Endodermal cell (in vitro differentiated cells): ENCODE results near the gene IL15RA. TPM values are rescaled to one million over a fixed set of nuclear protein-coding genes. Genes with fewer than 3 reads are reported as not detected.
"Not testable (repeated sequence)": the region's sequence is repeated elsewhere in the genome, so short reads cannot be mapped to it uniquely, and the experiment has no call there.

Experiments
- DNase-seq: peaks from one replicate; pipeline ENCODE4 v3.0.0-alpha.2; 2017
- H3K27ac ChIP-seq: 2 replicates; pipeline ENCODE4 v1.5.1; 2013; ENCODE audit warnings: mild to moderate bottlenecking, low read depth, low read length, moderate library complexity
- H3K27me3 ChIP-seq: 2 replicates; pipeline ENCODE4 v1.6.1; 2013; ENCODE audit warnings: mild to moderate bottlenecking, low read length, moderate library complexity; ENCODE audit not compliant: insufficient read depth, control insufficient read depth, poor library complexity, severe bottlenecking
- H3K36me3 ChIP-seq: 2 replicates; pipeline ENCODE4 v1.7.0; 2013; ENCODE audit warnings: mild to moderate bottlenecking, low read length, moderate library complexity; ENCODE audit not compliant: control insufficient read depth, insufficient read depth
- H3K4me1 ChIP-seq: one replicate; pipeline ENCODE4 v1.7.0; 2013; ENCODE audit warnings: low read length; ENCODE audit not compliant: control insufficient read depth, insufficient read depth
- H3K4me3 ChIP-seq: 2 replicates; pipeline ENCODE4 v1.5.1; 2013; ENCODE audit warnings: mild to moderate bottlenecking, low read length, moderate library complexity
- H3K9ac ChIP-seq: 2 replicates; pipeline ENCODE4 v1.6.1; 2013; ENCODE audit warnings: mild to moderate bottlenecking, low read length, moderate library complexity; ENCODE audit not compliant: poor library complexity, severe bottlenecking; ENCODE audit errors: extremely low read depth
- H3K9me3 ChIP-seq: 2 replicates; pipeline ENCODE4 v1.6.1; 2013; ENCODE audit warnings: mild to moderate bottlenecking, low read length, moderate library complexity; ENCODE audit not compliant: control insufficient read depth
- H3K27ac Mint-ChIP-seq: 2 replicates; pipeline ENCODE4 v1.8.0; 2020; ENCODE audit warnings: mixed read lengths
- H3K27me3 Mint-ChIP-seq: 2 replicates; pipeline ENCODE4 v1.8.0; 2021; ENCODE audit warnings: mild to moderate bottlenecking, mixed read lengths; ENCODE audit not compliant: insufficient read depth
- H3K36me3 Mint-ChIP-seq: 2 replicates; pipeline ENCODE4 v1.8.0; 2020; ENCODE audit warnings: low read depth, mixed read lengths
- H3K4me1 Mint-ChIP-seq: 2 replicates; pipeline ENCODE4 v1.8.0; 2020; ENCODE audit warnings: mixed read lengths
- H3K4me3 Mint-ChIP-seq: 2 replicates; pipeline ENCODE4 v1.8.0; 2020; ENCODE audit warnings: mild to moderate bottlenecking, moderate library complexity, mixed read lengths
- H3K9me3 Mint-ChIP-seq: 2 replicates; pipeline ENCODE4 v1.8.0; 2020; ENCODE audit warnings: mild to moderate bottlenecking, mixed read lengths
- WGBS, 2 experiments: methylation state at CpG; one replicate each; pipeline versions ENCODE4 v1.1.5 to v1.1.7; 2013; ENCODE audit warnings: missing lambda C conversion rate in 2 of 2, mixed read lengths in 1 of 2; ENCODE audit not compliant: insufficient coverage in 1 of 2, insufficient read length in 1 of 2; 5-methylcytosine and 5-hydroxymethylcytosine counted together
- total RNA-seq, 2 donors: library from RNA; stranded (reverse); fragmentation: NEBNext Ultra II Directional in 1 of 2; extraction: Animal tissue kit (Norgen Biotek cat#: 25700) in 1 of 2; gene quantifications; 2 replicates in 1 of 2; 3 replicates in 1 of 2; pipeline ENCODE4 v1.2.1, GENCODE V29; 2021
- TF ChIP-seq, protein P1 (sequence below): fragments of 200-600 bp; sonication (generic); conservative IDR thresholded peaks from 2 replicates; pipeline ENCODE4 v1.5.0; 2021; ENCODE audit warnings: antibody characterized with exemption, mild to moderate bottlenecking

IL15RA gene
- total RNA-seq, 2 donors from 2014 or later, result 0.35 to 0.37 TPM

DNA sequence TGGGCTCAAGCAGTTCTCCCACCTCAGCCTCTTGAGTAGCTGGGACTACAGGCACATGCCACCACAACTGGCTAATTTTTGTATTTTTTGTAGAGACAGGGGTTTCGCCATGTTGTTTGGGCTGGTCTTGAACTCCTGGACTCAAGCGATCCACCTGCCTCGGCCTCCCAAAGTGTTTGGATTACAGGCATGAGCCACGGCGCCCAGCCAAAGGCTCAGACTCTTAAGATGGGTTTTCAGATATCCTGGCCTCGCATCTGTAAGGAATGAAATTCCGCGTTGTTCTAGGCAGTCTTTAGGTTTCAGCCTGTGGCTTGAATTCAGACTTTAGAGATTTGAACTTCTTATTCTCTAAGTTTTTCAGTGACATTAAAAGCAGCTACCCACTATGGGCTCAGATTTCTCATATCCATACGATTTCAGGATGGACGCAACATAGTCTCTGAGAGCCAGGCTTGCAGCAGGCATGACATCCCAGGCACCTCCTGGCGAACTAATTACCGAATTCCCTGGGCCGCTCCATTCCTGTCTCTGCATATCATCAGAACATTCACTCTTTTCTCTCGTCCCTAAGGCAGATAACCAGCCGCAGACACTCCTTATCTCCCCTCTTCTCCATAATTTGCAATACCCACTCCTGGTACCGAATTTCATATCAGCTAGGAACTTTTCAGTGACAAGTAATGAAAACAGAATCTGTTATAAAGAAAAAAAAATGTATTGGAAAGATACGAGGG lies 29.7 kb downstream of the IL15RA start:
- 90 to 95% methylated on average over 17 of the region's 17 CpGs for WGBS, 2 experiments
- peaks cover 16% of the 10 kb centered on the region for H3K4me1 Mint-ChIP-seq

DNA sequence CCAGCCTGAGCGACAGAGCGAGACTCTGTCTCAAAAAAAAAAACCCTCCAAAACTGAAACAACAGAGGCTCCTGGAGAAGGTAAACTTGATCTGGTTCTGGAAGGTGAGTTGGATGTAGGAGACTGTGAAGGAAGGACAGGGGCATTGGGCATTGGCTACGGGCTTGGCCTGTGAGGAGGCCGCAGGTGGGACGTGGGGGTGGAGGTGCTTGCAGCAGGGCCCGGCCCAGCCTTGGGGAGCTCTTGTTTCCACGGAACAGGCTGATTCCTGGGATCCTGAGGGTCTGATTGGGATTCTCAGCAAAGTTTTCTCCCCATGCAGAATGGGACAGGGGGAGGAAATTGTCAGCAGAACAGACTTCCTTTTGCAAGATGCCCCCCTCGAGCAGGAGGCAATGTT lies 30.6 kb downstream of the IL15RA start:
- Histone ChIP-seq H3K27me3 (no peaks in the 10 kb centered on the region), H3K9ac (no peak overlapping the region), H3K36me3 (no peaks in the 10 kb centered on the region), H3K4me1 (no peaks in the 10 kb centered on the region), H3K27ac (no peak overlapping the region), H3K9me3 (no peaks in the 10 kb centered on the region), H3K4me3 (no peak overlapping the region)
- H3K4me3 Mint-ChIP-seq, result no peak overlapping the region
- H3K36me3 Mint-ChIP-seq, result no peaks in the 10 kb centered on the region
- WGBS, 2 experiments, result 90 to 93% methylated on average over 2 to 8 of the region's 8 CpGs
- H3K9me3 Mint-ChIP-seq, result no peaks in the 10 kb centered on the region
- TF ChIP-seq, protein P1, sequence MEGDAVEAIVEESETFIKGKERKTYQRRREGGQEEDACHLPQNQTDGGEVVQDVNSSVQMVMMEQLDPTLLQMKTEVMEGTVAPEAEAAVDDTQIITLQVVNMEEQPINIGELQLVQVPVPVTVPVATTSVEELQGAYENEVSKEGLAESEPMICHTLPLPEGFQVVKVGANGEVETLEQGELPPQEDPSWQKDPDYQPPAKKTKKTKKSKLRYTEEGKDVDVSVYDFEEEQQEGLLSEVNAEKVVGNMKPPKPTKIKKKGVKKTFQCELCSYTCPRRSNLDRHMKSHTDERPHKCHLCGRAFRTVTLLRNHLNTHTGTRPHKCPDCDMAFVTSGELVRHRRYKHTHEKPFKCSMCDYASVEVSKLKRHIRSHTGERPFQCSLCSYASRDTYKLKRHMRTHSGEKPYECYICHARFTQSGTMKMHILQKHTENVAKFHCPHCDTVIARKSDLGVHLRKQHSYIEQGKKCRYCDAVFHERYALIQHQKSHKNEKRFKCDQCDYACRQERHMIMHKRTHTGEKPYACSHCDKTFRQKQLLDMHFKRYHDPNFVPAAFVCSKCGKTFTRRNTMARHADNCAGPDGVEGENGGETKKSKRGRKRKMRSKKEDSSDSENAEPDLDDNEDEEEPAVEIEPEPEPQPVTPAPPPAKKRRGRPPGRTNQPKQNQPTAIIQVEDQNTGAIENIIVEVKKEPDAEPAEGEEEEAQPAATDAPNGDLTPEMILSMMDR, result no peak
- peaks cover 16% of the 10 kb centered on the region for H3K4me1 Mint-ChIP-seq
- DNase-seq, result no peak
- no peak overlapping the region for H3K27ac Mint-ChIP-seq
- H3K27me3 Mint-ChIP-seq, result no peaks in the 10 kb centered on the region

More for the DNA sequence above, 29.7 kb downstream of the IL15RA start:
- Mint-ChIP-seq H3K9me3 (no peaks in the 10 kb centered on the region), H3K4me3 (no peak overlapping the region), H3K27ac (no peak overlapping the region), H3K36me3 (no peaks in the 10 kb centered on the region), H3K27me3 (no peaks in the 10 kb centered on the region)
- no peak overlapping the region for H3K9ac ChIP-seq
- H3K36me3 ChIP-seq, result no peaks in the 10 kb centered on the region
- H3K4me3 ChIP-seq, result no peak overlapping the region
- H3K27ac ChIP-seq, result no peak overlapping the region
- DNase-seq, result no peak
- no peaks in the 10 kb centered on the region for H3K4me1 ChIP-seq
- no peaks in the 10 kb centered on the region for H3K27me3 ChIP-seq
- no peaks in the 10 kb centered on the region for H3K9me3 ChIP-seq
- TF ChIP-seq, protein P1, result no peak

DNA sequence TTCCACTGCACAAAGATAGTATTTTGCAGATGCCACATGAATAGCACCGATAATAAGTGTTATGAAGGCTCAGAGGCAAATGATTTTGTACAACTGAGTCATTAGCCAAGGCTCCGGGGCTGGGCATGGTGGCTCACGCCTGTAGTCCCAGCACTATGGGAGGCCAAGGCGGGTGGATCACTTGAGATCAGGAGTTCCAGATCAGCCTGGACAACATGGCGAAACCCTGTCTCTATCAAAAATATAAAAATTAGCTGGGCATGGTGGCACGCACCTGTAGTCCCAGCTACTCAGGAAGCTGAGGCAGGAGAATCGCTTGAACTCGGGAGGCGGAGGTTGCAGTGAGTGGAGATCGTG lies 30.9 kb downstream of the IL15RA start:
- not testable (repeated sequence) for H3K4me3 Mint-ChIP-seq, H3K27me3 ChIP-seq, H3K9me3 ChIP-seq, DNase-seq, H3K27ac Mint-ChIP-seq, H3K27me3 Mint-ChIP-seq, H3K36me3 ChIP-seq, H3K4me1 ChIP-seq, H3K9ac ChIP-seq, H3K4me3 ChIP-seq, H3K36me3 Mint-ChIP-seq, H3K9me3 Mint-ChIP-seq, H3K27ac ChIP-seq
- WGBS, 2 experiments, result 95 to 96% methylated on average over 10 of the region's 10 CpGs
- H3K4me1 Mint-ChIP-seq, result peaks cover 16% of the 10 kb centered on the region
